H1 (cell line): ENCODE results near the gene CDK4. TPM values are rescaled to one million over a fixed set of nuclear protein-coding genes. Genes with fewer than 3 reads are reported as not detected.

Experiments
- CTCF ChIA-PET: fragments of 300-600 bp; sonication (Branson Sonifier 250); formaldehyde crosslinking; loops from one replicate; lab custom pipeline; 2021; ENCODE audit not compliant: partially characterized antibody; lab: Charles Lee
- POLR2A ChIA-PET: fragments of 300-600 bp; sonication (Branson Sonifier 250); formaldehyde crosslinking; loops from one replicate; lab custom pipeline; 2021; ENCODE audit warnings: inconsistent platforms; ENCODE audit not compliant: partially characterized antibody; lab: Charles Lee
- DNase-seq, 2 experiments: peaks; one replicate each; pipeline versions ENCODE4 v3.0.0 to v3.0.0-alpha.2; 2010 to 2022; ENCODE audit warnings: low spot score in 2 of 2, low read depth in 1 of 2, mixed read lengths in 1 of 2
- FAIRE-seq: peaks from 2 replicates; lab custom pipeline; 2011; peaks lifted over from hg19 to GRCh38; lab: Jason Lieb, UNC
- H2AFZ ChIP-seq: 2 replicates; pipeline ENCODE4 v1.8.1; 2012; ENCODE audit warnings: low read length, inconsistent platforms
- H2AK5ac ChIP-seq: 2 replicates; pipeline ENCODE4 v1.6.1; 2013; ENCODE audit warnings: low read depth, low read length
- H2BK120ac ChIP-seq: replicated peaks from 2 replicates; pipeline ENCODE3; 2013; ENCODE audit warnings: low read depth, low read length, inconsistent platforms
- H2BK12ac ChIP-seq: 2 replicates; pipeline ENCODE4 v1.6.1; 2013; ENCODE audit warnings: low read depth, low read length
- H2BK15ac ChIP-seq: 2 replicates; pipeline ENCODE4 v1.6.1; 2013; ENCODE audit warnings: low read length
- H2BK20ac ChIP-seq: 2 replicates; pipeline ENCODE4 v1.6.1; 2013; ENCODE audit warnings: low read length
- H2BK5ac ChIP-seq: 2 replicates; pipeline ENCODE4 v1.6.1; 2013; ENCODE audit warnings: low read depth, low read length
- H3K14ac ChIP-seq: 2 replicates; pipeline ENCODE4 v1.6.1; 2013; ENCODE audit warnings: inconsistent platforms; ENCODE audit not compliant: insufficient read length
- H3K18ac ChIP-seq: 2 replicates; pipeline ENCODE4 v1.6.1; 2013; ENCODE audit warnings: low read length; ENCODE audit errors: extremely low read depth
- H3K23ac ChIP-seq: 2 replicates; pipeline ENCODE4 v1.6.1; 2013; ENCODE audit warnings: inconsistent platforms; ENCODE audit not compliant: insufficient read length
- H3K23me2 ChIP-seq: 2 replicates; pipeline ENCODE4 v1.6.1; 2013; ENCODE audit warnings: low read depth, low read length
- H3K27ac ChIP-seq: 2 replicates; pipeline ENCODE4 v1.6.1; 2011; ENCODE audit warnings: low read depth, low read length, inconsistent platforms
- H3K27me3 ChIP-seq, 4 experiments: replicated peaks in 1 of 4; 1 replicate in 1 of 4; 2 replicates in 3 of 4; pipeline versions ENCODE4 v1.6.1 to v1.8.1; 2011 to 2013; ENCODE audit warnings: low read length in 3 of 4, mild to moderate bottlenecking in 3 of 4, inconsistent platforms in 2 of 4, mixed read lengths in 2 of 4, moderate library complexity in 1 of 4; ENCODE audit not compliant: control insufficient read depth in 3 of 4, insufficient read depth in 3 of 4; ENCODE audit errors: extremely low read depth in 1 of 4
- H3K36me3 ChIP-seq, 4 experiments: 2 replicates each; pipeline versions ENCODE4 v1.6.1 to v1.8.1; 2011 to 2013; ENCODE audit warnings: mild to moderate bottlenecking in 4 of 4, low read length in 3 of 4, moderate library complexity in 2 of 4, control low read depth in 1 of 4, inconsistent platforms in 1 of 4; ENCODE audit not compliant: insufficient read depth in 4 of 4, control insufficient read depth in 2 of 4
- H3K4ac ChIP-seq: replicated peaks from 2 replicates; pipeline ENCODE3; 2013; ENCODE audit warnings: low read length, low read depth, mixed read lengths, inconsistent platforms; ENCODE audit not compliant: insufficient read length
- H3K4me1 ChIP-seq, 4 experiments: replicated peaks in 1 of 4; 1 replicate in 1 of 4; 2 replicates in 3 of 4; pipeline versions ENCODE4 v1.6.1 to v1.8.1; 2011 to 2013; ENCODE audit warnings: low read length in 3 of 4, inconsistent platforms in 2 of 4, mixed read lengths in 1 of 4; ENCODE audit not compliant: insufficient read depth in 4 of 4, control insufficient read depth in 3 of 4
- H3K4me2 ChIP-seq, 2 experiments: 2 replicates each; pipeline versions ENCODE4 v1.6.1 to v1.8.1; 2011 to 2013; ENCODE audit warnings: low read depth in 2 of 2, low read length in 2 of 2, control low read depth in 1 of 2, inconsistent platforms in 1 of 2, mild to moderate bottlenecking in 1 of 2; ENCODE audit not compliant: insufficient read depth in 1 of 2
- H3K4me3 ChIP-seq, 4 experiments: fragments of 200-600, 300-600 bp in 1 of 4; sonication (generic), shearing (Covaris generic), sonication (Bioruptor Twin) in 1 of 4; 2 replicates each; pipeline versions ENCODE4 v1.5.1 to v1.8.1; 2011 to 2016; ENCODE audit warnings: low read length in 4 of 4, low read depth in 3 of 4, control low read depth in 2 of 4, inconsistent platforms in 2 of 4, mild to moderate bottlenecking in 2 of 4, mixed read lengths in 1 of 4, moderate library complexity in 1 of 4; ENCODE audit not compliant: insufficient read depth in 2 of 4; ENCODE audit errors: extremely low read depth in 1 of 4
- H3K56ac ChIP-seq: replicated peaks from 2 replicates; pipeline ENCODE3; 2013; ENCODE audit warnings: low read depth, mild to moderate bottlenecking, mixed read lengths, low read length, inconsistent platforms; ENCODE audit not compliant: insufficient read length
- H3K79me1 ChIP-seq: 2 replicates; pipeline ENCODE4 v1.6.1; 2013; ENCODE audit warnings: low read depth, low read length, control low read depth
- H3K79me2 ChIP-seq, 2 experiments: 2 replicates each; pipeline versions ENCODE4 v1.6.1 to v1.8.1; 2012 to 2013; ENCODE audit warnings: low read length in 2 of 2, mild to moderate bottlenecking in 2 of 2, inconsistent platforms in 1 of 2; ENCODE audit not compliant: insufficient read depth in 2 of 2, control insufficient read depth in 1 of 2
- H3K9ac ChIP-seq, 4 experiments: replicated peaks in 1 of 4; 1 replicate in 1 of 4; 2 replicates in 3 of 4; pipeline versions ENCODE4 v1.6.1 to v1.8.1; 2011 to 2013; ENCODE audit warnings: low read depth in 3 of 4, low read length in 3 of 4, control low read depth in 2 of 4, mild to moderate bottlenecking in 2 of 4, moderate library complexity in 2 of 4, inconsistent platforms in 1 of 4; ENCODE audit errors: extremely low read depth in 1 of 4
- H3K9me3 ChIP-seq, 2 experiments: 2 replicates each; pipeline versions ENCODE4 v1.6.1 to v1.8.1; 2012 to 2013; ENCODE audit warnings: mild to moderate bottlenecking in 2 of 2, moderate library complexity in 2 of 2, control low read depth in 1 of 2, inconsistent platforms in 1 of 2, low read depth in 1 of 2, low read length in 1 of 2, mixed read lengths in 1 of 2; ENCODE audit not compliant: insufficient read depth in 2 of 2
- H4K20me1 ChIP-seq, 2 experiments: replicated peaks in 1 of 2; 2 replicates each; pipeline versions ENCODE3 to v1.8.1; 2011 to 2013; ENCODE audit warnings: inconsistent platforms in 2 of 2, low read length in 2 of 2, mild to moderate bottlenecking in 1 of 2; ENCODE audit not compliant: insufficient read depth in 2 of 2, control insufficient read depth in 1 of 2
- H4K5ac ChIP-seq: 2 replicates; pipeline ENCODE4 v1.6.1; 2013; ENCODE audit warnings: low read length, low read depth, mixed read lengths, inconsistent platforms; ENCODE audit not compliant: insufficient read length
- H4K8ac ChIP-seq: 2 replicates; pipeline ENCODE4 v1.8.0; 2013; ENCODE audit warnings: mild to moderate bottlenecking, moderate library complexity, low read length, inconsistent platforms; ENCODE audit not compliant: insufficient read depth; ENCODE audit errors: extremely low read depth
- H4K91ac ChIP-seq: replicated peaks from 2 replicates; pipeline ENCODE3; 2013; ENCODE audit warnings: low read length, mixed read lengths, inconsistent platforms; ENCODE audit not compliant: insufficient read length
- ASH2L ChIP-seq: fragments of 200-600, 300-600 bp; sonication (generic); IDR thresholded peaks from one replicate; pipeline ENCODE4 v1.7.1; 2017; ENCODE audit warnings: low read length
- BACH1 ChIP-seq: IDR thresholded peaks from 2 replicates; pipeline ENCODE4 v1.6.1; 2012; ENCODE audit warnings: low read length, improper control_type of control experiment
- CHD2 ChIP-seq: IDR thresholded peaks from 2 replicates; pipeline ENCODE4 v1.6.1; 2012; ENCODE audit warnings: low read length, improper control_type of control experiment
- CTCF ChIP-seq, 3 experiments: IDR thresholded peaks; 1 replicate in 2 of 3; 2 replicates in 1 of 3; pipeline versions ENCODE4 v1.5.1 to v1.6.1; 2011; ENCODE audit warnings: low read length in 3 of 3, mild to moderate bottlenecking in 3 of 3, inconsistent platforms in 2 of 3, low read depth in 1 of 3, moderate library complexity in 1 of 3; ENCODE audit not compliant: insufficient read depth in 1 of 3; ENCODE audit errors: control extremely low read depth in 1 of 3
- FOSL1 ChIP-seq: IDR thresholded peaks from 2 replicates; pipeline ENCODE4 v1.6.1; 2011; ENCODE audit warnings: mild to moderate bottlenecking, low read depth, low read length, moderate library complexity; ENCODE audit not compliant: insufficient read depth
- KDM1A ChIP-seq: fragments of 200-600, 300-600 bp; sonication (generic); IDR thresholded peaks from 2 replicates; pipeline ENCODE4 v1.7.1; 2016; ENCODE audit warnings: mild to moderate bottlenecking, low read length, borderline replicate concordance
- POLR2A ChIP-seq, 2 experiments: IDR thresholded peaks; 1 replicate in 1 of 2; 2 replicates in 1 of 2; pipeline ENCODE4 v1.6.1; 2011; ENCODE audit warnings: low read depth in 2 of 2, low read length in 2 of 2, mild to moderate bottlenecking in 2 of 2; ENCODE audit errors: control extremely low read depth in 1 of 2
- SIN3A ChIP-seq, 2 experiments: IDR thresholded peaks in 1 of 2; conservative IDR thresholded peaks in 1 of 2; 2 replicates each; pipeline ENCODE4 v1.6.1; 2011 to 2012; ENCODE audit warnings: low read length in 2 of 2, improper control_type of control experiment in 1 of 2, low read depth in 1 of 2, mild to moderate bottlenecking in 1 of 2
- SP1 ChIP-seq: IDR thresholded peaks from 2 replicates; pipeline ENCODE4 v1.6.1; 2011; ENCODE audit warnings: low read depth, low read length
- SP2 ChIP-seq: IDR thresholded peaks from 2 replicates; pipeline ENCODE4 v1.6.1; 2012; ENCODE audit warnings: mild to moderate bottlenecking, low read length, inconsistent platforms
- TBP ChIP-seq: IDR thresholded peaks from 2 replicates; pipeline ENCODE4 v1.6.1; 2011; ENCODE audit warnings: low read depth, low read length, improper control_type of control experiment
- USF2 ChIP-seq: IDR thresholded peaks from 2 replicates; pipeline ENCODE4 v1.6.1; 2011; ENCODE audit warnings: low read length, improper control_type of control experiment
- WGBS, 2 experiments: shearing (Covaris generic) in 1 of 2; methylation state at CpG; one replicate each; pipeline versions ENCODE4 v1.1.6 to v1.1.7; 2013 to 2015; ENCODE audit warnings: low lambda C conversion rate in 2 of 2, mixed read lengths in 2 of 2, inconsistent platforms in 1 of 2, low coverage in 1 of 2, missing lambda C conversion rate in 1 of 2; ENCODE audit not compliant: insufficient replicate concordance in 2 of 2, insufficient coverage in 1 of 2, insufficient read length in 1 of 2; ENCODE audit errors: extremely low coverage in 1 of 2, missing lambda C conversion rate in 1 of 2; 5-methylcytosine and 5-hydroxymethylcytosine counted together
- polyA plus RNA-seq, 7 experiments: library from polyadenylated mRNA; depleted of rRNA in 3 of 7; stranded (reverse) in 5 of 7; unstranded in 2 of 7; fragments of >200 nt in 5 of 7; fragments of 200-250 nt in 2 of 7; gene quantifications; 1 replicate in 5 of 7; 2 replicates in 1 of 7; 4 replicates in 1 of 7; pipeline versions ENCODE4 v1.2.1 to v1.2.3, GENCODE V29; 2011 to 2013; ENCODE audit warnings: missing spikeins in 2 of 7, mixed read lengths in 2 of 7
- total RNA-seq: library from RNA; stranded (reverse); fragmentation: NEBNext Ultra II Directional; extraction: Animal tissue kit (Norgen Biotek cat#: 25700); gene quantifications from 2 replicates; pipeline ENCODE4 v1.2.1, GENCODE V29; 2021

CDK4 gene
- total and polyA plus RNA-seq, 2 of the 8 experiments (the other 6 are each of a cell fraction or from before 2014, with no cell fraction given): 174 to 368 TPM

- Histone ChIP-seq H3K4ac (no peak overlapping the region), H2AK5ac (no peak overlapping the region), H4K8ac (no peak overlapping the region), H2BK20ac (no peak overlapping the region), H2BK5ac (no peak overlapping the region), H4K5ac (no peak overlapping the region), H3K4me2 (no peak overlapping the region), H3K14ac (no peak overlapping the region), H3K4me1 (no peaks in the 10 kb centered on the region), H3K23ac (no peak overlapping the region), H4K20me1 (peaks cover 0 to 3% of the 10 kb centered on the region in 2 experiments), H3K79me1 (no peaks in the 10 kb centered on the region), H3K18ac (no peak overlapping the region), H3K4me3 (no peak overlapping the region), H2BK15ac (no peak overlapping the region), H3K9me3 (no peaks in the 10 kb centered on the region), H4K91ac (no peak overlapping the region), H3K36me3 (peaks cover 0 to 22% (median 5%) of the 10 kb centered on the region in 4 experiments; a peak in 4 of 8 replicates), H3K9ac (no peak overlapping the region), H3K56ac (no peak overlapping the region), H2BK12ac (no peak overlapping the region), H3K23me2 (no peaks in the 10 kb centered on the region), H3K27me3 (no peaks in the 10 kb centered on the region), H3K79me2 (no peaks in the 10 kb centered on the region), H3K27ac (no peak overlapping the region), H2BK120ac (no peak overlapping the region), H2AFZ (no peak overlapping the region)
- no peak for FAIRE-seq
- DNase-seq: peak in 1 of 2 experiments; percentile 2
- 94% methylated on average over 5 of the region's 5 CpGs; no CpG with 5 or more reads in 1 of the 2 experiments for WGBS, 2 experiments
- ChIA-PET CTCF (interaction anchor here (1.3 to 11.7 kb wide), 2 partner anchors 9 to 21 kb away, joined by 5 to 149 read pairs; partner anchors contain the start of gene AGAP2), POLR2A (no interaction called here)
- TF ChIP-seq BACH1 (no peak), CHD2 (no peak), SIN3A (conservative IDR thresholded peaks at IDR 0.05 in 1 of 2, IDR thresholded peaks at IDR 0.05 in 1 of 2; ENCODE audit: low read depth in 1 of 2, low read length in 2 of 2) (no peak), FOSL1 (no peak), CTCF (IDR thresholded peaks at IDR 0.05; ENCODE audit: control extremely low read depth in 1 of 3, insufficient read depth in 1 of 3, low read depth in 1 of 3, low read length in 3 of 3) (no peak), SP2 (no peak), USF2 (no peak), POLR2A (IDR thresholded peaks at IDR 0.05; ENCODE audit: control extremely low read depth in 1 of 2, low read depth in 2 of 2, low read length in 2 of 2) (no peak), KDM1A (no peak), SP1 (no peak), ASH2L (no peak), TBP (no peak)
These were observed 35.0 kb downstream of the CDK4 start for GRCh38 chr12:57717131-57717530.
